ENCODE data around the gene WIZ.
"Not testable (repeated sequence)": the region's sequence is repeated elsewhere in the genome, so short reads cannot be mapped to it uniquely, and the experiment has no call there.

WIZ gene

GRCh38 chr19:15449620-15450527 lies at the start of gene WIZ:
TSS of gene WIZ (minus strand) at chr19:15449956. CDS start at chr19:15448307, 1,649 bp downstream.
- DNase-seq (ENCODE audit: low read depth in 3 of 3) = peak; percentile 74 to 80 (median 75)

GRCh38 chr19:15498910-15499309 lies 49.2 kb upstream of the WIZ start:
- no peak for DNase-seq (ENCODE audit: low read depth in 3 of 3)

- DNase-seq (ENCODE audit: low read depth in 3 of 3) = no peak
These were observed 48.6 kb upstream of the WIZ start for GRCh38 chr19:15498156-15498858.

- no peak for DNase-seq (ENCODE audit: low read depth in 3 of 3)
These were observed 45.4 kb upstream of the WIZ start for GRCh38 chr19:15495151-15495550.

GRCh38 chr19:15488489-15489226 lies 38.9 kb upstream of the WIZ start:
- DNase-seq (ENCODE audit: low read depth in 3 of 3) = no peak

GRCh38 chr19:15487038-15487437 lies 37.3 kb upstream of the WIZ start:
- no peak for DNase-seq (ENCODE audit: low read depth in 3 of 3)

GRCh38 chr19:15485768-15486167 lies 36.0 kb upstream of the WIZ start:
- not testable (repeated sequence) for DNase-seq (ENCODE audit: low read depth in 3 of 3)

GRCh38 chr19:15480996-15481395 lies 31.2 kb upstream of the WIZ start:
- not testable (repeated sequence) for DNase-seq (ENCODE audit: low read depth in 3 of 3)

GRCh38 chr19:15479391-15480345 lies 29.9 kb upstream of the WIZ start, which contains the start of gene PGLYRP2:
TSS of gene PGLYRP2 (minus strand) at chr19:15479501. CDS start at chr19:15479371, 130 bp downstream.
- no peak for DNase-seq (ENCODE audit: low read depth in 3 of 3)

GRCh38 chr19:15476325-15476724 lies 26.6 kb upstream of the WIZ start:
- no peak for DNase-seq (ENCODE audit: low read depth in 3 of 3)

- DNase-seq (ENCODE audit: low read depth in 3 of 3) = no peak
These were observed 25.9 kb upstream of the WIZ start for GRCh38 chr19:15475611-15476010.

GRCh38 chr19:15475169-15475568 lies 25.4 kb upstream of the WIZ start:
- DNase-seq (ENCODE audit: low read depth in 3 of 3) = no peak

GRCh38 chr19:15473821-15474220 lies 24.1 kb upstream of the WIZ start:
- DNase-seq (ENCODE audit: low read depth in 3 of 3) = not testable (repeated sequence)

GRCh38 chr19:15471639-15472101 lies 21.9 kb upstream of the WIZ start:
- DNase-seq (ENCODE audit: low read depth in 3 of 3) = no peak

GRCh38 chr19:15469513-15470297 lies 19.9 kb upstream of the WIZ start:
- DNase-seq (ENCODE audit: low read depth in 3 of 3) = no peak

- DNase-seq (ENCODE audit: low read depth in 3 of 3) = no peak
These were observed 19.1 kb upstream of the WIZ start for GRCh38 chr19:15468675-15469512.

GRCh38 chr19:15467734-15468214 lies 18.0 kb upstream of the WIZ start:
- DNase-seq (ENCODE audit: low read depth in 3 of 3) = no peak

GRCh38 chr19:15466851-15467733 lies 17.3 kb upstream of the WIZ start:
- peak in 1 of 3 experiments; percentile 57 for DNase-seq (ENCODE audit: low read depth in 3 of 3)
